ENCODE measurements around the gene LTA.
A peak's percentile ranks its signal among the peaks of the same experiment; 100 is the strongest.

The LTA gene

GRCh38 chr6:31619805-31620585, 47.9 kb downstream of the LTA start:
- peak overlapping the region; percentile 92 for H3K4me3 ChIP-seq (replicated peaks; ENCODE audit: low read depth, low read length)
- peak; percentile 99 for DNase-seq (ENCODE audit: low read depth)
- TF ChIP-seq CTCF (IDR thresholded peaks at IDR 0.05; ENCODE audit: low read length, missing control alignments), result no peak

GRCh38 chr6:31620586-31621319, 48.7 kb downstream of the LTA start, which contains the start of gene PRRC2A:
TSS of gene PRRC2A (plus strand) at chr6:31620715. CDS start at chr6:31622790, 2,075 bp downstream.
- no peak for TF ChIP-seq CTCF (IDR thresholded peaks at IDR 0.05; ENCODE audit: low read length, missing control alignments)
- peak; percentile 61 for DNase-seq (ENCODE audit: low read depth)

GRCh38 chr6:31621320-31621939, 49.3 kb downstream of the LTA start:
- DNase-seq (ENCODE audit: low read depth), result no peak
- peak overlapping the region; percentile 92 for H3K4me3 ChIP-seq (replicated peaks; ENCODE audit: low read depth, low read length)
- no peak for TF ChIP-seq CTCF (IDR thresholded peaks at IDR 0.05; ENCODE audit: low read length, missing control alignments)

More at GRCh38 chr6:31620586-31621319, 48.7 kb downstream of the LTA start, which contains the start of gene PRRC2A:
- H3K4me3 ChIP-seq (replicated peaks; ENCODE audit: low read depth, low read length), result peak within 1 kb of the TSS; percentile 92

GRCh38 chr6:31621991-31622390, 49.9 kb downstream of the LTA start:
- H3K4me3 ChIP-seq (replicated peaks; ENCODE audit: low read depth, low read length), result peak overlapping the region; percentile 92

GRCh38 chr6:31622684-31623091, 50.6 kb downstream of the LTA start:
- no peak for DNase-seq (ENCODE audit: low read depth)
- TF ChIP-seq CTCF (IDR thresholded peaks at IDR 0.05; ENCODE audit: low read length, missing control alignments), result no peak
- H3K4me3 ChIP-seq (replicated peaks; ENCODE audit: low read depth, low read length), result peak overlapping the region; percentile 0

More at GRCh38 chr6:31621991-31622390, 49.9 kb downstream of the LTA start:
- TF ChIP-seq CTCF (IDR thresholded peaks at IDR 0.05; ENCODE audit: low read length, missing control alignments), result no peak
- DNase-seq (ENCODE audit: low read depth), result no peak
